Mammary epithelial cell (primary cell): ENCODE results near the gene VDR.

Experiments used
- EZH2 ChIP-seq: IDR thresholded peaks from 2 replicates; pipeline ENCODE4 v1.6.1; 2012; ENCODE audit warnings: low read length, inconsistent platforms, borderline replicate concordance
- TF ChIP-seq, protein P1 (sequence below), 2 donors: IDR thresholded peaks in 1 of 2; conservative IDR thresholded peaks in 1 of 2; 2 replicates each; pipeline ENCODE4 v1.5.1; 2011 to 2012; ENCODE audit warnings: inconsistent platforms in 2 of 2, low read length in 2 of 2, mild to moderate bottlenecking in 2 of 2, control low read depth in 1 of 2, low read depth in 1 of 2; ENCODE audit not compliant: insufficient read depth in 1 of 2; ENCODE audit errors: extremely low read depth in 1 of 2

DNA sequence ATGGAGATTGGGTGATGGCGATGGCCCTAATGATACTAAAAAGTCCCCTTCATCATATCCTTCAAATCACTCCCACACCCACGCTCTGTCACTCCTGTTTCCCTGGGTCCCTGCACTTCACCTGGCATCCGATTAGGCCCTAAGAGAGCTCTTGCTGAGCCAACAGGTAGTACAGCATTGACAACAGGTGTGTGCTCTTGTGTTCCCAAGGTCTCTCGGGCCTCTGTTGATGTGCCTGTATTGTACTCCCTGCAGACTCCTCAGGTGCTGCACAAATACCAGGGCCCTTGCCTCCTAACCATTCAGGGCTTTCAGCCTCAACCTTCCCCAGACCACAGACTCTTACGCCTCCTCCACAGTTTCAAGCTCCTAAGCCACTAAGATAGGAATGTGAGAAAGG lies 25.8 kb upstream of the VDR start:
- TF ChIP-seq, protein P1, sequence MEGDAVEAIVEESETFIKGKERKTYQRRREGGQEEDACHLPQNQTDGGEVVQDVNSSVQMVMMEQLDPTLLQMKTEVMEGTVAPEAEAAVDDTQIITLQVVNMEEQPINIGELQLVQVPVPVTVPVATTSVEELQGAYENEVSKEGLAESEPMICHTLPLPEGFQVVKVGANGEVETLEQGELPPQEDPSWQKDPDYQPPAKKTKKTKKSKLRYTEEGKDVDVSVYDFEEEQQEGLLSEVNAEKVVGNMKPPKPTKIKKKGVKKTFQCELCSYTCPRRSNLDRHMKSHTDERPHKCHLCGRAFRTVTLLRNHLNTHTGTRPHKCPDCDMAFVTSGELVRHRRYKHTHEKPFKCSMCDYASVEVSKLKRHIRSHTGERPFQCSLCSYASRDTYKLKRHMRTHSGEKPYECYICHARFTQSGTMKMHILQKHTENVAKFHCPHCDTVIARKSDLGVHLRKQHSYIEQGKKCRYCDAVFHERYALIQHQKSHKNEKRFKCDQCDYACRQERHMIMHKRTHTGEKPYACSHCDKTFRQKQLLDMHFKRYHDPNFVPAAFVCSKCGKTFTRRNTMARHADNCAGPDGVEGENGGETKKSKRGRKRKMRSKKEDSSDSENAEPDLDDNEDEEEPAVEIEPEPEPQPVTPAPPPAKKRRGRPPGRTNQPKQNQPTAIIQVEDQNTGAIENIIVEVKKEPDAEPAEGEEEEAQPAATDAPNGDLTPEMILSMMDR (conservative IDR thresholded peaks at IDR 0.05 in 1 of 2, IDR thresholded peaks at IDR 0.05 in 1 of 2; ENCODE audit: extremely low read depth in 1 of 2, insufficient read depth in 1 of 2, low read depth in 1 of 2, low read length in 2 of 2) = no peak
- no peak for TF ChIP-seq EZH2
